Measurements from ENCODE around the gene KLF11.

KLF11 gene

DNA sequence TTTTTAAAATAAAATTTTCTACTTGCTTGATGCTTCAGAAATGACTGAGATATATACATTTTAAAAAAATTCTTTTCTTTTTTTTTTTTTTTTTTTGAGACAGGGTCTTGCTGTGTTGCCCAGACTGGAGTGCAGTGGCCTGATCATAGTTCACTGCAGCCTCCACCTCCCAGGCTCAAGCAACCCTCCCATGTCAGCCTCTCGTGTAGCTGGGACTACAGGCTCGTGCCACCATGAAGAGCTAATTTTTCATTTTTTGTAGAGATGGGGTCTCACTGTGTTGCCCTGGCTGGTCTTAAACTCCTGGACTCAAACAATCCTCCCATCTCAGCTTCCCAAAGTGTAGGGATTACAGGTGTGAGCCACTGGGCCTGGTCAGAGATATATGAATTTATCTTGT is 24.0 kb downstream of the KLF11 start:
- DNase-seq: no peak

DNA sequence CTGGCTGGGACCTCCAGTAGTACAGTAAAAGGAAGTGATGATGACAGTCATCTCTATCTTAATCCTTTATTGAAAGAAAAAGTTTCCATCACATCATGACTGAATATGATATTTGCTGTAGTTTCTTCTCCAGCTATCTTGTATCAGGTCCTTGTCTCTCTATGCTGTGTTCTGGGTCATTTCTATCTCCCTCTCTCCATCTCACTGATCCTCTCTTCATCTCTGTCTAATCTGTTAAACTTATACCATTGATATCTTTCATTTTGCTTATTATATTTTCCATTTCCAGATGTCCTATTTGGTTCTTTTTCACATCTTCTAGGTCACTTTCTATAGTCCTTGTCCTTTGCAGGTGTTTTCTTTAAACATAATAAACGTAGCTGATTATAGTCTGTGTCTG is 24.5 kb downstream of the KLF11 start:
- no peak for DNase-seq

DNA sequence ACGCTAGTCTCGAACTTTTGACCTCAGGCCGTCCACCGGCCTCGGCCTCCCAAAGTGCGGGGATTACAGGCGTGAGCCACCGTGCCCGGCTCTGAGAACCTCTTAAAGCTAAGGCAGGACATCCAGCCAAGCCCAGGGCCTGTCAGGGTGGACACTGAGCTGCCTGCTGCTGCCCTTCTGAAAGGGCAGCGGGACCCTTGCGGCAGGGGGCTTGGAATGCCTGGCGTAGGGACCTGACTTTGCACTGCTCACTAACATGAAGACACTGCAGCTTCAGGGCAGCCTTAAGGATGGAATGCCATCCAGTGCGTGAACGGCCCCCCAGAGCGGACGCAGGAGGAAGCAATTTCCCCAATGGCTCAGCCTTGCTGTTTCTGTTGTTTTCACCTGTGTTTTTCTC is 27.8 kb downstream of the KLF11 start:
- no peak for DNase-seq

GRCh38 chr2:10071595-10071994 is 28.2 kb downstream of the KLF11 start:
- DNase-seq: no peak

- DNase-seq: peak; percentile 94
Measured at GRCh38 chr2:10072656-10073480, 29.5 kb downstream of the KLF11 start.

- no peak for DNase-seq
Measured at GRCh38 chr2:10073706-10074105, 30.4 kb downstream of the KLF11 start.

DNA sequence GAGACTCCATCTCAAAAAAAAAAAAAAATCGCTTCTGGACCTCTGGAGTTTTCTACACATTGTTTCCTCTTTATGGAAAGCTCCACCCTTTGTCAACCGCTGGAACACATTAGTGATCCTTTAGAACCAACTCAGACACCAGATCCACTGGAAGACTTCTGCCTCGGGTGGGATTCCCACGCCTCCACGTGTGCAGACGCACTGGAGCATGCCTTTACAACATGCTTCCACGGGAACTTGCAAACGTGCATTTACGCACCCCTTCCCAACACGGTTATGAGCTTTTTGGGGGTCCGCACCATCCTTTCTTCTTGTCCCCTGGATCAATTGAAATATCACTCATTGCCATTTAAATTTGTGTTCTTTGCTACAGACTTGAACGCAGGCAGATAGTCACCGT is 31.8 kb downstream of the KLF11 start:
- no peak for DNase-seq

DNA sequence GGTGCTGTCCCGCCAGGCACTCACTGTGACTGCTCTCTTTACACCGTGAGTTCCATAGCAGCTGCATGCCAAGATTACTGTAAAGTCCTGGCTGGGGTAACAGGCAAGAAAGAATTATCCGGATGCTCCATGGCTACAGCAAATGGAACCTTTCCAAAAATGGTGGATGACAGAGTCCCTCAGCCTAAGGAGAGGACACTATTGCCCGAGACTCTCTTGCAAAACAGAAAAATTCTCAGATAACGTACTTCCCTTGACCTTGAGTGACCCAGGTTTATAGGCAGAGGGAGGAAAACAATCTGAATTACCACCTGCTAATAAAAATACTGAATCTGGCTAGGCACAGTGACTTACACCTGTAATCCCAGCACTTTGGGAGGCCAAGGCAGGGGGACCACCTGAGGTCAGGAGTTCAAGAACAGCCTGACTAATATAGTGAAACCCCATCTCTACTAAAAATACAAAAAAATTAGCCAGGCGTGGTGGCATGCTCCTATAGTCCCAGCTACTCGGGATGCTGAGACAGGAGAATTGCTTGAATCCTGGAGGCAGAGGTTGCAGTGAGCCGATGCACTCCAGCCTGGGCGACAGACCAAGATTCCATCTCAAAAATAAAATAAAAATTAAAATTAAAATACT is 32.3 kb downstream of the KLF11 start:
- DNase-seq: no peak

DNA sequence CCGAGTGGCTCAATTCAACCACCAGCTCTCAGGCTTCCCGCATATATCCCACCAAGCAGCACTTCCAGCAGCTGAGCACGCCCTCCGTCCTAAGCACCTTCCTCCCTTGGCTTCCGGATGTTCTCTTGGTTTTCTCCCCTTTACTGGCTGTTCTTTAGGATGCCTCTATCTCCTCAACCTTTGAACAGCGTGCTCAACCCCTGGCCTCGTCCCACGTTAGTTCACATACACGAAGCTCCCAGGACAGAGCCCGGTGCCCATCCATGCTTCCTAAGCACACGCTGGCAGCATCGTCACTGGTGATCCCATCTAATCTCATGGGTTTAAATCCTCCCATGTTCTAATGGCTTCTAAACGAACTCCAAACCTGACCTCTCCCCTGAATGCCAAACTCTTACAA is 33.2 kb downstream of the KLF11 start:
- DNase-seq: no peak

GRCh38 chr2:10076988-10077527 is 33.7 kb downstream of the KLF11 start:
- no peak for DNase-seq

DNA sequence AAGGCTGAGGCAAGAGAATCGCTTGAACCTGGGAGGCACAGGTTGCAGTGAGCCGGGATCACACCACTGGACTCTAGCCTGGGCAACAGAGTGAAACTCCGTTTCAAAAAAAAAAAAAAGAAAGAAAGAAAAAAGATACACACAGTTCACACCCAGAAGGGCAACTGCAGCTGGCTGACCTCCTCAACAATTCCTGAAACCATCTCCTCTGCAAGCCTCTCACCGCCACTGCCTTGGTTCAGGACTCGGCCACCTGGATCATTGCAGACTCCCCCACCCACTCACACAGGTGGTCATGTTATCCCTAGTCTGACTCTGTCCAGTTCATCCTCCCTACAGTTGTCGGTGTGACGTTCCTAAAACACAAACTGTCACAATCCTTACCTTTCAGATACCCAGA is 34.7 kb downstream of the KLF11 start:
- DNase-seq: no peak

GRCh38 chr2:10078704-10079265 is 35.4 kb downstream of the KLF11 start:
- DNase-seq: peak; percentile 72

DNA sequence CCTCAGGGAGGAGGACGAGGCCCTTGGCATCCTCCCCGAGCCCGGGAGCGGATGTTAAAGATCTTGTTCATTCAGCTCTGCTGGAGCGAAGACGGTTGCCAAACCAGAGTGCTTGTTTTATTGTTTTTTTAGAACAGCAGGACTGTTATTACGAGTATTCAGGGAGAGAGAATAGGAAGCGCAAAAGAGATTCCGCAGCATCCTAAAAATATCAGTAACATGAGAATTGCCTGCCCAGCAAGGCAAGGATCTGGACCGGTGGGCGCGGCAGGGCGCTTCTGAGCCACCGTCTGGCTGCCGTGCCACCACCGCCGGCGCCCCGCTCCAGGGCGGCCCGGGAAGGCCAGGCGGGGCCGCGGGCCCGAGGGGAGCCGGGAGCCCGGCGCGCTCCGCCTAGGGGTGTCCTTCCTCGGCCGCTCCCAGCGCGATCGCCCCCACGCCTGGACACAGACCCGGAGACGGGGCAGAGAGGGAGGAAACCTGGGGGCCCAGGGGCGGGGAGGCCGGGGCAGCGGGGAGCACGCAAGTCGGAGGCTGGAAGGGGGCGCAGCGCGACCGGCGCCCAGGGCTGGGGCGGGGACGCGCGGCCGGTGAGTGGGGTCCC is 36.0 kb downstream of the KLF11 start:
- DNase-seq: no peak

DNA sequence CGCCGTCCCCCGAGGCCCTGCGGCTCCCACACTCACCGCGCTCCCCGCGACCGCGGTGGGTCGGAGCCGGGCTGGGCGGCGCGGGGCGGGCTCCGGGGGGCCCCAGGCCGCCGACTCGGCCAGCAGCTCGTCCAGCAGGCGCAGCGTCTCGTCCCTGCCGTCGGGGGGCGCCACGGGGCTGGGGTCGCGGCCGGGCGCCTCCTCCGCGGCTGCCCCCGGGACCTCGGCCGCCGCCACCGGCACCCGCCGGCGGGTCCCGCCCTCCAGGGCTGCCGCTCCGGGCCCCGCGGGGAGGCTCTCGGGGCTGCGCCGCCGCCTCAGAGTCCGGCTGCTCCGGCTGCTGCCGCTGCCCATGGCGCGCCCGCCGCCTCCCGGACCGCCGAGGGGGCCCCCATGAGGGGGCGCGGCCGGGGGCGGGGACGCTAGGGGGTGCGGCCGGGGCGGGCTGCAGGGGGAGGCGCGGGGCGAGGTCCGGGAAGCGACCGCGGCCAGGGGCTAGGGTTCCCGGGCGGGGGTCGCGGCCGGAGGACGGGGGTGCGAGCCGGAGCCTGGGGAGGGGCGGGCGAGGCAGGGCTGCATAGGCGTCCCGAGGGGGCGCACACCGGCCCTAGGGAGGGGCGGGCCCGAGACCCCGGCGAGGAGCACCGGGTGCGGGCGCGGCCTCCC is 36.7 kb downstream of the KLF11 start, which contains the start of gene CYS1:
Gene CYS1, minus strand, starts transcription at position 542 of the 666 bp plus-strand sequence. Its CDS starts 188 bp downstream, at position 354.
- no peak for DNase-seq

- DNase-seq: no peak
Measured at GRCh38 chr2:10080536-10081304, 37.4 kb downstream of the KLF11 start.

GRCh38 chr2:10083046-10083445 is 39.7 kb downstream of the KLF11 start:
- no peak for DNase-seq

GRCh38 chr2:10083692-10084211 is 40.4 kb downstream of the KLF11 start:
- DNase-seq: no peak

GRCh38 chr2:10084223-10084865 is 41.0 kb downstream of the KLF11 start:
- no peak for DNase-seq

GRCh38 chr2:10085043-10085667 is 41.8 kb downstream of the KLF11 start:
- DNase-seq: no peak

DNA sequence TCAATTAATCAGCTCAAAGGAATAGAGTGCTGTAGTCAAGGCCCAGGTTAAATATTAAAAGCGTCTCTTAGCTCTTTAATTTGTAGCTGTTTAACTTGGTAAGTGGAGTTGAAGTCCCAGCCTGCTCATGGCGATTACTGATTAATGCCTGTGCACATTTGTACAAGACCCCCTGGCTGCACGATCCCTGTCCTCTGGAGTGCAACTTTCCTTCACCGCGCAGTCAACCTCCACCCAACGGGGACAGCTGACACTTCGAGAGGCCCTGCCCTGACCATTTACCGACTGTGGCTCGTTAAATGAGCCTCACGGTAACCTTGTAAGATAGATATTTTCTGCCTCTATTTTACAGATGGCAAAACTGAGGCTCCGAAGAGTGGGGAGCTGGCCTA is 42.3 kb downstream of the KLF11 start:
- DNase-seq: no peak

- no peak for DNase-seq
Measured at GRCh38 chr2:10086950-10087349, 43.6 kb downstream of the KLF11 start.
